ENCODE measurements around the gene AUH. TPM values are rescaled to one million over a fixed set of nuclear protein-coding genes. Genes with fewer than 3 reads are reported as not detected.
"Not testable (repeated sequence)": the region's sequence is repeated elsewhere in the genome, so short reads cannot be mapped to it uniquely, and the experiment has no call there.

The AUH gene
- total RNA-seq, 2 donors from 2014 or later: 27.4 to 36.1 TPM

DNA sequence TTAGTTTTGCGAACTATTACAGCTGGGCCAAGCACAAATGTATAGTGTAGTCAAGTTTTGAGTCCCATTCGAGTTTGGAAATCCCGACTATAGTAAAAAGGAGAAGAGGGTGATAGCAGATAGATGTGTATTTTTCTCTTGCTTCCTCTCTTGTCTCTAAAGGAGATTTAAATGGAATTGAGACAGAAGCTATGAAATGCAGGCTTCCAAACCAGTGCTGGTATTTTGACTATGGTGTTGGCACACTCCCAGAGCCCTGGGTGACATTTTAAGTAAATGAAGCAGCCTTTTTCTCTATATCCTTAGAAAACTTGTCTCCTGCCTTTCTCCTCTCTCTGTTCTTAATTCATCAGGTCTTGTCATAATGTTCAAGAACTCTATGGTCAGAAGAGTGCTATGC lies 17.7 kb upstream of the AUH start:
- no peak overlapping the region for H3K4me3 ChIP-seq
- no peaks in the 10 kb centered on the region for H3K36me3 ChIP-seq
- TF ChIP-seq, protein P1, sequence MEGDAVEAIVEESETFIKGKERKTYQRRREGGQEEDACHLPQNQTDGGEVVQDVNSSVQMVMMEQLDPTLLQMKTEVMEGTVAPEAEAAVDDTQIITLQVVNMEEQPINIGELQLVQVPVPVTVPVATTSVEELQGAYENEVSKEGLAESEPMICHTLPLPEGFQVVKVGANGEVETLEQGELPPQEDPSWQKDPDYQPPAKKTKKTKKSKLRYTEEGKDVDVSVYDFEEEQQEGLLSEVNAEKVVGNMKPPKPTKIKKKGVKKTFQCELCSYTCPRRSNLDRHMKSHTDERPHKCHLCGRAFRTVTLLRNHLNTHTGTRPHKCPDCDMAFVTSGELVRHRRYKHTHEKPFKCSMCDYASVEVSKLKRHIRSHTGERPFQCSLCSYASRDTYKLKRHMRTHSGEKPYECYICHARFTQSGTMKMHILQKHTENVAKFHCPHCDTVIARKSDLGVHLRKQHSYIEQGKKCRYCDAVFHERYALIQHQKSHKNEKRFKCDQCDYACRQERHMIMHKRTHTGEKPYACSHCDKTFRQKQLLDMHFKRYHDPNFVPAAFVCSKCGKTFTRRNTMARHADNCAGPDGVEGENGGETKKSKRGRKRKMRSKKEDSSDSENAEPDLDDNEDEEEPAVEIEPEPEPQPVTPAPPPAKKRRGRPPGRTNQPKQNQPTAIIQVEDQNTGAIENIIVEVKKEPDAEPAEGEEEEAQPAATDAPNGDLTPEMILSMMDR (IDR thresholded peaks at IDR 0.05): no peak
- DNase-seq (ENCODE audit: low spot score) (no peak), ATAC-seq (ENCODE audit: insufficient number of reproducible peaks, low FRiP score, low read depth) (no peak)
- no peaks in the 10 kb centered on the region for H3K27me3 ChIP-seq (replicated peaks; ENCODE audit: insufficient read depth)
- no peaks in the 10 kb centered on the region for H3K9me3 ChIP-seq
- H3K4me1 ChIP-seq (ENCODE audit: control insufficient read depth in 1 of 2, low read depth in 2 of 2): no peaks in the 10 kb centered on the region
- no peak overlapping the region for H3K27ac ChIP-seq

DNA sequence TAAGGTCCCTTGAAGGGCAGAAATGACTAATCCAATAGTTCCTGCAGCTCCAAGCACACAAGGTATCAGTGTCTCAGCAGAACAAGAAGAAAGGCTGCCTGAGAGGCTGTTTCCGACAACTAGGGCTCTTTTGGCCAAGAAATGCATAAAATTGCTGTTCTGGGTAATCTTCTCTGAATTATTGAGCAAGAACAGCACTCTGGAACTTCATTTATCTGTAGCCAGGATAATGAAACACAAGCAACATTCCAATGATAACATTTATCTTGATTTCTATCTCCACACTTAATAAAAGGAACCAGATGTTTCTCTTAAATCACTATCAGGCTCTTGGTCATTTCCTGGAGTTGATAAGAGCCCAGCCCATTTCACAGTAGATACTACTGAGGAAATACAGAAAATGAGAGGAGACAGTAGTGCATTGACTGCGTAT lies 17.0 kb upstream of the AUH start:
- no peak for ATAC-seq (ENCODE audit: insufficient number of reproducible peaks, low FRiP score, low read depth)
- no peaks in the 10 kb centered on the region for H3K27me3 ChIP-seq (replicated peaks; ENCODE audit: insufficient read depth)
- no peak overlapping the region for H3K4me3 ChIP-seq
- H3K4me1 ChIP-seq (ENCODE audit: control insufficient read depth in 1 of 2, low read depth in 2 of 2): no peaks in the 10 kb centered on the region
- H3K27ac ChIP-seq: no peak overlapping the region
- TF ChIP-seq, protein P1 (IDR thresholded peaks at IDR 0.05): no peak
- H3K9me3 ChIP-seq: no peaks in the 10 kb centered on the region
- H3K36me3 ChIP-seq: no peaks in the 10 kb centered on the region
- DNase-seq (ENCODE audit: low spot score): no peak

DNA sequence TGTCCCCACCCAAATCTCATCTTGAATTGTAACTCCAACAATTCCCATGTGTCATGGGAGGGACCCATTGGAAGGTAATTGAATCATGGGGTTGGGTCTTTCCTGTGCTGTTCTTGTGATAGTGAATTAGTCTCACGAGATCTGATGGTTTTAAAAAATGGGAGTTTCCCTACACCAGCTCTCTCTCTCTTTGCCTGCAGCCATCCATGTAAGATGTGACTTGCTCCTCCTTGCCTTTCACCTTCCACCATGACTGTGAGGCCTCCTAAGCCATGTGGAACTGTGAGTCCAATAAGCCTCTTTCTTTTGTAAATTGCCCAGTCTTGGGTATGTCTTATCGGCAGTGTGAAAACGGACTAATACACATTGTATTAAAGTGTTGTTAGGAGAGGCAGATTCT lies 16.3 kb upstream of the AUH start:
- H3K36me3 ChIP-seq; ATAC-seq (ENCODE audit: insufficient number of reproducible peaks, low FRiP score, low read depth); DNase-seq (ENCODE audit: low spot score): not testable (repeated sequence)

DNA sequence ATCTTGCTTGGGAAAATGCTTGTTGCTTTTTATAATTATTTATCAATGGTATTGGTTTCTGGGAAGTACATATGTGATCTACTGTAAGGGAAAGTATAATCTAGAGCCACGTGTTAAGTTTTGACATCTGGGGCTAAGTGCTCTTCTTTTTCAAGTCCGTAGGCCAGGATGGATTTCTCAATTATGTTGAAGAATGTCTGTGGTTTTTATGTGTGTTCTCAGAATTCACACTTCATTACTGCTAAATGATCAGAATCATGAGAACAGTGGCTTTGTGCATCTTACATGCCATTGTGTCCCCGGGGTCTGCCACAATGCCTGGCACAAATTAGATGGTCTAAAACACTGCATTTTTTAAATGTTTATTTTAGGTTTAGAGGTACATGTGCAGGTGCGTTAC lies 14.5 kb upstream of the AUH start:
- Histone ChIP-seq H3K27ac (no peak overlapping the region), H3K27me3 (replicated peaks; ENCODE audit: insufficient read depth) (no peaks in the 10 kb centered on the region), H3K36me3 (no peaks in the 10 kb centered on the region), H3K9me3 (no peaks in the 10 kb centered on the region), H3K4me3 (no peak overlapping the region), H3K4me1 (ENCODE audit: control insufficient read depth in 1 of 2, low read depth in 2 of 2) (no peaks in the 10 kb centered on the region)
- TF ChIP-seq, protein P1 (IDR thresholded peaks at IDR 0.05): no peak
- ATAC-seq (ENCODE audit: insufficient number of reproducible peaks, low FRiP score, low read depth): no peak
- no peak for DNase-seq (ENCODE audit: low spot score)

More for the DNA sequence above, 16.3 kb upstream of the AUH start:
- H3K4me3 ChIP-seq; H3K9me3 ChIP-seq; H3K27me3 ChIP-seq (replicated peaks; ENCODE audit: insufficient read depth); H3K27ac ChIP-seq; H3K4me1 ChIP-seq (ENCODE audit: control insufficient read depth in 1 of 2, low read depth in 2 of 2): not testable (repeated sequence)

DNA sequence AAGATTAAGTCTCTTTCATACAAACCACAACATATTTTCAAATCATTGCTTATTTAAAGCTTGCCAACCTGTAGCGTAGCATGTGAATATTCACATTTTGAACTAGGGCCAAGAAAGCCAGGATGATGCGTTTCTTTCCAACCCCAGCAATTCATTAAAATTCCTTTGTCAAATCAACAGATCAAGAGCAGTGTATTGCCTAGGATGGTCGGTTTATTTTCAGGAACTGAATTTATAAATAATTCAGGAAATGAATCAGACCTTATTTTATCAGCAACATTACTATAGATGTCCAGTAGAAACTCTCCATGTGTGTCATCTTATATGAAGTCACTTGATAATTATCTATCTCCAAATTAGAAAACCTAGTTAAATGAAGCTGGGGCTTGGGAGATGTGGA lies 13.2 kb upstream of the AUH start:
- H3K36me3 ChIP-seq: no peaks in the 10 kb centered on the region
- H3K27me3 ChIP-seq (replicated peaks; ENCODE audit: insufficient read depth): no peaks in the 10 kb centered on the region
- H3K9me3 ChIP-seq: no peaks in the 10 kb centered on the region
- no peaks in the 10 kb centered on the region for H3K4me1 ChIP-seq (ENCODE audit: control insufficient read depth in 1 of 2, low read depth in 2 of 2)
- H3K4me3 ChIP-seq: no peak overlapping the region
- no peak overlapping the region for H3K27ac ChIP-seq
- no peak for ATAC-seq (ENCODE audit: insufficient number of reproducible peaks, low FRiP score, low read depth)
- no peak for DNase-seq (ENCODE audit: low spot score)
- TF ChIP-seq, protein P1 (IDR thresholded peaks at IDR 0.05): no peak

DNA sequence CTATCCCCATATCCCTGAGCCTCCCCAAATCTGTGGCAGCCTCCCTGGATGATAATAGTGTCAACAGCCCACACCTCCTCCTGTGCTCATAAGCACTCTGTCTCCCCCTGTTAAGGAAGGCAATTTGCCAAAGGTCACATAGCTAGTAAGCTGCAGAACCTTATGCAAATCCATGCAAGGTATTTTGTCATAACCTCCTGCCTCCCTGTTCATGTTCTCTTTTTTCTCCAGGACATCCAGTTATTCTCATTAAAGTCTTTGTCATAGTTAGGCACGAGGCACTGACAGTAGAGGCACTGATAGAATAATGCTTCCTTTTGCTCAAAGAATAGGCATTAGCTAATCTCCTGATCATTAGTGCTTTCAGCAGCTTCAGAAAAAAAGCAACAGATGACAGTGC lies 10.2 kb upstream of the AUH start:
- Histone ChIP-seq H3K27me3 (replicated peaks; ENCODE audit: insufficient read depth) (no peaks in the 10 kb centered on the region), H3K4me3 (no peak overlapping the region), H3K9me3 (no peaks in the 10 kb centered on the region), H3K4me1 (ENCODE audit: control insufficient read depth in 1 of 2, low read depth in 2 of 2) (no peaks in the 10 kb centered on the region), H3K36me3 (no peaks in the 10 kb centered on the region), H3K27ac (no peak overlapping the region)
- ATAC-seq (ENCODE audit: insufficient number of reproducible peaks, low FRiP score, low read depth) (no peak), DNase-seq (ENCODE audit: low spot score) (no peak)
- TF ChIP-seq, protein P1 (IDR thresholded peaks at IDR 0.05): no peak

DNA sequence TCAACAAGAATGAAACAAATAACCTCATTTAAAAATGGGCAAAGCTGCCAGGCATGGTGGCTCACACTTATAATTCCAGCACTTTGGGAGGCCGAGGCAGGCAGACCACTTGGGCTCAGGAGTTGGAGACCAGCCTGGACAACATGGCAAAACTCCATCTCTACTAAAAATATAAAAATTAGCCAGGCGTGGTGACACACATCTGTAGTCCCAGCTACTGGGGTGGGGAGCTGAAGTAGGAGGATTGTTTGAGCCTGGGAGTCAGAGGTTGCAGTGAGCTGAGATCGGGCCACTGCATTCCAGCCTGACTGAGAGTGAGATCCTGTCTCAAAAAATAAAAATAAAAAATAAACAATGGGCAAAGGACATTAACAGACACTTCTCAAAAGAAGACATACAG lies 8.3 kb upstream of the AUH start:
- not testable (repeated sequence) for H3K27ac ChIP-seq; DNase-seq (ENCODE audit: low spot score); H3K36me3 ChIP-seq; H3K27me3 ChIP-seq (replicated peaks; ENCODE audit: insufficient read depth); H3K4me3 ChIP-seq; ATAC-seq (ENCODE audit: insufficient number of reproducible peaks, low FRiP score, low read depth); H3K4me1 ChIP-seq (ENCODE audit: control insufficient read depth in 1 of 2, low read depth in 2 of 2); H3K9me3 ChIP-seq

Data from thoracic aorta (tissue), 2 donors.